B cell (primary cell): Measurements from ENCODE around the gene CA5A.

Source experiments
- EZH2 ChIP-seq: IDR thresholded peaks from 2 replicates; pipeline ENCODE4 v1.6.1; 2012; ENCODE audit warnings: borderline replicate concordance, low read depth, mild to moderate bottlenecking, moderate library complexity, low read length; ENCODE audit not compliant: insufficient read depth, poor library complexity, severe bottlenecking
- TF ChIP-seq, protein P1 (sequence below): fragments of 200-600 bp; IDR thresholded peaks from one replicate; pipeline ENCODE4 v1.8.0; 2022; ENCODE audit warnings: antibody characterized with exemption, mild to moderate bottlenecking

DNA sequence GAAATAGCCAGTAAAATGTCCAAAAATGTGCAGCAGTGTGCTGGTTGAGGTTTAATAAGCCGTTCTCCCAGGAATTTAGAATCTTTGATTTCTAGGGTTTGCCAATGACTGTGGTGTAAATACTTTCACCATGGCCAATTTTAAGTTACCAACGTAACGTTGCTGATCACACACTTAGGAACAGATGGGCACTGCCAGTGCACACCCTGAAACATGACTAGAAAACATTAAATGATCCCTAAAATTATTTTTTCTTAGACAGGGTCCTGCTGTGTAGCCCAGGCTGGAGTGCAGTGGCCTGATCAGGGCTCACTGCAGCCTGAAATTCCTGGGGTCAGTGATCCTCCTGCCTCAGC is 3.2 kb downstream of the CA5A start:
- TF ChIP-seq, protein P1, sequence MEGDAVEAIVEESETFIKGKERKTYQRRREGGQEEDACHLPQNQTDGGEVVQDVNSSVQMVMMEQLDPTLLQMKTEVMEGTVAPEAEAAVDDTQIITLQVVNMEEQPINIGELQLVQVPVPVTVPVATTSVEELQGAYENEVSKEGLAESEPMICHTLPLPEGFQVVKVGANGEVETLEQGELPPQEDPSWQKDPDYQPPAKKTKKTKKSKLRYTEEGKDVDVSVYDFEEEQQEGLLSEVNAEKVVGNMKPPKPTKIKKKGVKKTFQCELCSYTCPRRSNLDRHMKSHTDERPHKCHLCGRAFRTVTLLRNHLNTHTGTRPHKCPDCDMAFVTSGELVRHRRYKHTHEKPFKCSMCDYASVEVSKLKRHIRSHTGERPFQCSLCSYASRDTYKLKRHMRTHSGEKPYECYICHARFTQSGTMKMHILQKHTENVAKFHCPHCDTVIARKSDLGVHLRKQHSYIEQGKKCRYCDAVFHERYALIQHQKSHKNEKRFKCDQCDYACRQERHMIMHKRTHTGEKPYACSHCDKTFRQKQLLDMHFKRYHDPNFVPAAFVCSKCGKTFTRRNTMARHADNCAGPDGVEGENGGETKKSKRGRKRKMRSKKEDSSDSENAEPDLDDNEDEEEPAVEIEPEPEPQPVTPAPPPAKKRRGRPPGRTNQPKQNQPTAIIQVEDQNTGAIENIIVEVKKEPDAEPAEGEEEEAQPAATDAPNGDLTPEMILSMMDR: no peak
- no peak for TF ChIP-seq EZH2
